NCI-H748 treated with DMSO at 0.1 percent for 48 hours (cell line): Measurements from ENCODE around the gene FRG1.
"Not testable (repeated sequence)": the region's sequence is repeated elsewhere in the genome, so short reads cannot be mapped to it uniquely, and the experiment has no call there.

Experiments
- DNase-seq: peaks from one replicate; lab custom pipeline; 2025; lab: John Stamatoyannopoulos, UW

Gene FRG1

DNA sequence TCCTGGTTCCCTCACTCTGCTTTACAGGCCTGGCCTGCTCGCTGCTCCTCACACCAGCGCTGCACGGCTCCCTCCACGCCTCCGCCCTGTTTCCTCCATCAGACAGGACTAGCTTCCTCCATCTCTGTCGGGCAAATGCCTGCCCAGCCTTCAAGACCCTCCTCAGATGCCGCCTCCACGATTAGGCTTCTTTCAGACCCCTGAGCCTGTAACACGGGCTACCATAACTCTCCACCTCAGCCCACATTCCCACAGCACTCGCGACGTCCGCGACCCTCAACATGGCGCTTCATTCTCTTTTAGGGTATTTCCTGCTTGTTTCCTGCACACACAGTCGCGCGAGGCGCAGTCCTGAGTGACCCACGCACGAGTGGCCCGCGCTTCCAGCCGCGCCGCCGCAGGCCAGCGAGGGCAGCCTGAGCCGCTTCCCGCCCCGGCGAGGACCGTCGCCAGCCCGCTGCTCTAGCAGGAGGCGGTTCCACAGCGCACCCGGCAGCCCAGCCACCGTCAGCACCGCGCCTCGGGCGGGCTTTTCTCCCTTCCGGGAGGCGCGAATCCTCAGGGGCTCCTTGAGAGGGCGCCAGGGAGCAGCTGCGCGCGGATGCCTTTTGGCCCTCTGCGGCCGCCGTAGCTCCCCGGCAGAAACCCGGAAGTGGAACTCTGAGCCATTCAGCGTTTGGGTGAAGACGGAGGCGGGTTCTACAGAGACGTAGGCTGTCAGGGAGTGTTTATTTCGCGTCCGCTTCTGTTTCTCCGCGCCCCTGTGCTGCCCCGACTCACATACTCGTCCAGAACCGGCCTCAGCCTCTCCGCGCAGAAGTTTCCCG, at the start of gene FRG1:
Gene FRG1 (plus strand): TSS at position 695 of the 827 bp plus-strand sequence. CDS start 138 bp downstream, outside the sequence.
- no peak for DNase-seq

DNA sequence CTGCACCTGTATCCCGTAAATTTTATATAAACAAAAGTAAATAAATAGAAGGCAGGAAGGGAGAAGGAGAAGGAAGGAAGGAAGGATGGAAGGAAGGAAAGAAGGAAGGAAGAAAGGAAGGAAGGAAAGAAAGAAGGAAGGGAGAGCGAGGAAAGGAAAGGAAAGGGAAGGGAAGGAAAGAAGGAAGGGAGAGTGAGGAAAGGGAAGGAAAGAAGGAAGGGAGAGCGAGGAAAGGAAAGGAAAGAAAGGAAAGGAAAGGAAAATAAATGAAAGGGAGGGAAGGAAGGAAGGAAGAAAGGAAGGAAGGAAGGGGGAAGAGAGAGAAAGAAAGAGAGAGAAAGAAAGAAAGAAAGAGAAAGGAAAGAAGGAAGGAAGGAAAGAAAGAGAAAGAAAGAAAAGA, 43.0 kb upstream of the FRG1 start:
- no peak for DNase-seq

DNA sequence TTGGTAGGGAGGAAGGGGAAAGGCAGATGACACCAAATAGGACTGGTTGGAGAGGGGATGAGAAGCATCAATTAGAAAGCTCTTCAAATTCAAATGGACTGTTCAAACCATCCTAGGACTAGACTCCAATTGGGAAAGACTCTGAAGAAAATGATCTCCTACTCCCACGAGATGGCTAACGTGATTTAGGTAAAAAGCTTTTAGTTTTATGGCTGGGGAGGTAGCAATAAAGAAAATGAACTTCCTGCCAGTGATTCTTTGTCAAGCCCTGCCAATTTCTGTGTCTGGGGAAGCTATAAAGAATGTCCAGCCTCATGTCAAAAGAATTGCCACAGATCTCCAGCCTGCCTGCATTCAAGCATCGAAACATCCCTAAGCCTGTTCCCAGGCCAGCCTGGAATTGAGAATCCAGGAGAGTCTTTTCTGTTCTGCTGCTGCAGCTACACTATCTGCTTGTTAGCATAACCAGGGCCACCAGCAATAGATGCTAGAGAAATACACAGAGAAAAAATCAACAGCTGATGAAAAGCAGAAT, 41.1 kb upstream of the FRG1 start:
- not testable (repeated sequence) for DNase-seq

DNA sequence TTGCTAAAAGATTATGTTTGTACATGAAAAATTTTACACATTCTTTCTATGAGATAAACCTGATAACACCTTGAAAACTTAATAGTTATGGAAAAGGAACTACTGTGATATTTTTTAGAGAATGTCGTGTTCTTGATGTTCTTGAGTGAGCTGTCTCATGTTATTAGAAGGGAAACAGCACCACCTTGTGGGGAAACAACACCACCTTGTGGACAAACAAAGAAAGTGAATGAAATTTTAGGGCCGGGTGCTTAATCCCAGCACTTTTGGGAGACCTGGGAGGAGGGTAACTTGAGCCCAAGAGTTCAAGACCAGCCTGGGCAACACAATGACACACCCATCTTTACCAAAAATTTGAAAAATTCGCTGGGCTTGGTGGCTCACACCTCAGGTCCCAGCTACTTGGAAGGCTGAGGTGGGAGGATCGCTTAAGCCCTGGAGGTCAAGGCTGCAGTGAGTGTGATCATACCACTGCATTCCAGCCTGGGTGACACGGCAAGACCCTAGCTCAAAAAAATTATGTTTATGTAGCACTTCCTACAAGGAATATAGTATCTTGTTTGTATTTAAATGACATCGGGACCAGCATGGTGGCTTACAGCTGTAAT, 36.1 kb upstream of the FRG1 start:
- DNase-seq, result not testable (repeated sequence)

DNA sequence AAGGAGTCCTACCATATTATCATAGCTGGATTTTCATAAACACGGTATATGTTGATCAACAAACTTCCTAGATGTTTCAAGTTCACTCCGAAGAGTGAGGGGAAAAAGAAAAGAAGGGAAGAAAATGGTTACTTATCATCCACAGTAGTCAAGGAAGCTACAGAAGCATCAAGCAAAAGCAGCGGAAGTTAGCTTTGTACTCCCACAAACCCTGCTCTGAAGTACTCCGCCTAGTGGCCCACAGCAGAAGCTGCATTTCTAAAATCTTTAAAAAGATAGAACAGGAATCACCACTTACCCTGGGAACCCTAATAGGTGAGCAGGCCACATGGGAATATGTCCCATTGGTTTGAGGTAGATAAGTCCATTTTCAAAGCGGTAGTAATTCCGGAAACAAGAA, 28.5 kb upstream of the FRG1 start:
- no peak for DNase-seq

DNA sequence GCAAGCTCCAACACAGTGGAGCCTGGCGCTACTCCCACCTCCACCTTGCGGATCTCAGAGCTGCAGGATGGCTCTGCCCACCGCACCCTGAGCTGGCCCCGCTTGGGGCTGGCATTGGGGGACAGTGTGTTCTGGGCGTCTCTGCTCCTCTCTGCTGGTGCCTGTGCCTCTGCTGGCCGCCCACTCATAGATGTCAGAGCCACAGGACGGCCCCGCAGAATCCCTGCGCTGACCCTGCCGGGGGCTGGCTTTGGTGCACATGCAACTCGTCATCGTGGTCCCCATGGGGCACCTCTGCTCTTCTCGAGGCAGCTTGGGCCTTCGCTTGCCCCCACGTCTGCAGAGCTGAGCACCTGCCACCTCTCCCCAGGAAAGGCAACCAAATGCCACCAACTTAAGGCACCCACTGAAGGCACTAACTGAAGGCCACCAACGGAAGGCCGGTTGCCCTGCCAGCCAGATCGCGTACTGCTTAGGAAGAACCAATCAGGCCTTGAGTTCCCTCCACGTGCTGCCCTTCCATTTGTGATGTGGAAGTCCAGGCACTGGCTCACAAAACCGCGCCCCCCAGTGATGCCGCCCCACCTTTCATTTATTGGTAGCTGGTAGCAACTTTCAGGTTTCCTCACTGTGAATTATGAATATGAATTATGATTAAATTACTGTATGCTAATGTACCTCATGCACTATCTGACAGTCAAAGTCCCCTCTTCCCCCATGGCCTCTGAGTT, 23.3 kb upstream of the FRG1 start:
- no peak for DNase-seq

DNA sequence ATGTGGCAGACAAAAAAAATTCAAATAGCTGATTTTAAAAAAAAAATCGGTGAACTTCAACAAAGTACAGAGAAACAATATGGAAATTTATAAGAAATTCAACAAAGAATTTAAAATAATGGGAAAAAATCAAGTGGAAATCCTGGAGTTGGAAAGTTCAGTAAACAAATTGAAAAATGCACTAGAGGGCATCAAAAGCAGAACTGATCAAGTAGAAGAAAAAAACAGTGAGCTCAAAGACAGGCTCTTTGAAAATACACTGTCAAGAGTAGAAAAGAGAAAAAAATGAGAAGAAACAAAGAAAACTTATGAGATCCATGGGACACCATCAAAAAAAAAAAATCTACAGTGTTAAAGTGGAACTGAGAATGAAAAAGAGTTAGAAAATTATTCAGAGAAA, 19.6 kb upstream of the FRG1 start:
- no peak for DNase-seq

DNA sequence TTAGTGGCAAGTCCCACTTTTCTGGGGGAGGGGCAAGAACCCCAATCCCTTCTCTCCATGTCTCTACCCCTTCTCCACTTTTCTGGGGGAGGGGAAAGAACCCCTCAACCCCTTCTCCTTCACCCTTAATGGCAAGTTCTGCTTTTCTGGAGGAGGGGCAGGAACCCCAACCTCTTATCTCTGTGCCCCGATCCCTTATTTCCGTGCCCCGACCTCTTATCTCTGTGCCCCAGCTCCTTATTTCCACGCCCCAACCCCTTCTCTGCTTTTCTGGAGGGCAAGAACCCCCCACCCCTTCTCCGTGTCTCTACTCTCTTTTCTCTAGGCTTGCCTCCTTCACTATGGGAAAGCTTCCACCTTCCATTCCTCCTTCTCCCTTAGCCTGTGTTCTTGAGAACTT, 13.9 kb upstream of the FRG1 start:
- DNase-seq, result not testable (repeated sequence)

DNA sequence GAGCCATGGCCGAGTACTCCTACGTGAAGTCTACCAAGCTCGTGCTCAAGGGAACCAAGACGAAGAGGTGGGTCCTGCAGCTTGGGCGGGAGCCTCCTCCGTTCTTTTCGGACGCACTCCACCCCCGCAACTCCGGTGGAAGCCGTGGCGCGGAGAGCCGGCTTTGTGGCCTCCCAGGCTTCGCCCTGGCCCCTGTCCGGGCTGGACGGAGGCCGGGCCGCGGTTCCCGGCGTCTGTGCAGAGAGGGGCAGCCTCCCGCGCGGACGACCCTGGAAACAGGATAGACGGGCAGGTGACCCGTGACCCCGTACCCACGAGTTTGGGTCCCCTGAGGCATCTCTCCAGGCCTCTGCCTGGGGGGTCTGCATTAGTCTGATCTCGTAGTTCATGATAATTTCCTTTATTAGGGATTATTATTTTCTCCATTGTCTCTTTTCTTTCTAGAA, 356 bp downstream of the FRG1 start:
- DNase-seq, result no peak

DNA sequence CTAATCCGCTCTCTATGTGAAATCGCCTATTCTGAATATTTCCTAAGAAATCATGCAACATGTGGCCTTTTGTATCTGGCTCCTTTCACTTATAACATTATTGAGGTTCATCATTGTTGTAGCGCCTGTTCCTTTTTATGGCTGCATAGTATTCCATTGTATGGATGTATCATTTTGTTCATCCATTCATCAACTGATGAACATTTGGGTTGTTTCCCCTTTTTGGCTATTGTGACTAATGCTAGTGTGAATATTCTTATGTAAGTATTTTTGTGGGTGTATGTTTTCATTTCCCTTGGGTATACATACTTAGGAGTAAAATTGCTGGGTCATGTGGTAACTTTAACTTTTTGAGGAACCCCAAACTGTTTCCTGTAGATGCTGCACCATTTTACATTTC, 1.7 kb downstream of the FRG1 start:
- DNase-seq, result not testable (repeated sequence)

DNA sequence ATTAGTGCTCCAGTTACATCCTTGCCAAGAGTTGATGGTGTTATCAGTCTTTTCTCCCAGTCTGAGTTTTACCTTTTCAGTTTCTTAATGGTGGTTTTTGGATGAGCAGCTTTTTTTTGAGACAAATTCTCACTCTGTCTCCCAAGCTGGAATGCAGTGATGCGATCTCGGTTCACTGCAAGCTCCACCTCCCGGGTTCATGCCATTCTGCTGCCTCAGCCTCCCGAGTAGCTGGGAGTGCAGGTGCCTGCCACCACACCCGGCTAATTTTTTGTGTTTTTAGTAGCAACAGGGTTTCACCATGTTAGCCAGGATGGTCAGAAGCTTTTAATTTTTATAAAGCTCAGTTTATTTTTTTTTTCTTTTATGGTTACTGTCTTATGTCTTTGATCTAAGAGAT, 3.4 kb downstream of the FRG1 start:
- DNase-seq, result not testable (repeated sequence)

DNA sequence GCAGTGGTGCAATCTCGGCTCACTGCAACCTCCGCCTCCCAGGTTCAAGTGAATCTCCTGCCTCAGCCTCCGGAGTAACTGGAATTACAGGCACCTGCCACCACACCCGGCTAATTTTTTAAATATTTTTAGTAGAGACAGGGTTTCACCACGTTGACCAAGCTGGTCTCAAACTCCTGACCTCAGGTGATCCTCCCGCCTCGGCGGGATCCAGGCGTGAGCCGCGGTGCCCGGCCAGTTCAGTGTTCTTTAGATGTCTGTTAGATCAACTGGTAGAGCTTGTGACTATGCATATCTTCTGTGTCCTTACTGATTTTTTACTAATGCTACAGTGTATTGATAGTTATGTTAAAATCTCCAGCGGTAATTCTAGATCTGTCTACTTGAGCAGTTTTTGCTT, 6.2 kb downstream of the FRG1 start:
- not testable (repeated sequence) for DNase-seq

DNA sequence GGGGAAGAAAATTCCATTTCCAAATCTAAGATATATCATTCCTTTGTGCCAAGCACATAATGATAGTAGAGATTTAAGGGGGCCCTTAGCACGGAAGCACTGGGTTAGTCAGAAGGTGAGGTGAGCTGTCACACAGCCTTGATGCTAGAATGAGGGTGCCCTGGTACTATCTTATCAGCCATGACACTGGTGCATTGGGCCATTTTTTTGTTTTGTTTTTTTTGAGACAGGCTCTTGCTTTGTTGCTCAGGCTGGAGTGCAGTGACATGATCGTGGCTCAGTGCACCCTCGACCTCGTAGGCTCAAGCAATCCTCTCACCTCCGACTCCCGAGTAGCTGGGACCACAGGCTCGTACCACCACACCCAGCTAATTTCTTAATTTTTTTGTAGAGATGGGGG, 7.8 kb downstream of the FRG1 start:
- DNase-seq, result not testable (repeated sequence)

DNA sequence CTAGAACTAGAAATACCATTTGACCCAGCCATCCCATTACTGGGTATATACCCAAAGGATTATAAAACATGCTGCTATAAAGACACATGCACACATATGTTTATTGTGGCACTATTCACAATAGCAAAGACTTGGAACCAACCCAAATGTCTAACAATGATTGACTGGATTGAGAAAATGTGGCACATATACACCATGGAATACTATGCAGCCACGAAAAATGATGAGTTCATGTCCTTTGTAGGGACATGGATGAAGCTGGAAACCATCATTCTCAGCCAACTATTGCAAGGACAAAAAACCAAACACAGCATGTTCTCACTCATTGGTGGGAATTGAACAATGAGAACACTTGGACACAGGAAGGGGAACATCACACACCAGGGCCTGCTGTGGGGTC, 28.6 kb downstream of the FRG1 start:
- not testable (repeated sequence) for DNase-seq

DNA sequence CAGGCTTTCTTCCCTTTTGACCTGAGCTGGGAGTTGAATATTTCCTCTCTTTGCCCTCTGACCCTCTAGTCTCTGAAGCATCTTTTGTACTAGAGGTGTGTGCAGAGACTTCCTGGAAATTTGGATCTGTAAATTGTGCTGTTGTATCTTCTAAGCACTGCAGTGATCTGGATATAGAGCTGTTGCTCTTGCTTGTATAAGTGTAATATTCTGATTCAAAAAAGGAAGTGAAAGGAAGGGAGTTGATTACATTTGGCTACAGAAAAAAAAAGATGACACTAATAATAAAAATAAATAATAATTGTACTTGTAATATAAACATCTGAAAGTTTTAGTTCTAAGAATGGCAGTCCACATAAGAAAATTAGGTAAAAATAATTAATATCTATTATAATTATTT, 33.0 kb downstream of the FRG1 start:
- DNase-seq, result no peak

DNA sequence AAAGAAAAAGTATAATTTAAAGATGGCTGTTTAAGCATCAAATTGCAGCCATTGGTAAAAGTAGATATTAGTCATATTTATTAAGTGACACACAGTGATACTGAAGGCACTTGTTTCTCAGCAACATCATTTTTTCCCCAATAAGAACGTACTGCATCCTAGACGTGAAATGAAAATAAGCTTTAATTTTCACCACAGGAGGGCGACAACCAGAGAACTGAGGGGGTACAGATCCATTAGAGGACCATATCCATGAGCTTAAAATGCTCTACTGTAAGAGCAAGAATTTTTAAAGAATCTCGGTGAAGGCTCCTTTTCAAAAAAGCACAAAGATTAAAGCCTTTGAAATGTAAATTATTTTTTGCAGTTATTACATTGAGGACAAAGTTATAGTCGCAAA, 33.4 kb downstream of the FRG1 start:
- no peak for DNase-seq

DNA sequence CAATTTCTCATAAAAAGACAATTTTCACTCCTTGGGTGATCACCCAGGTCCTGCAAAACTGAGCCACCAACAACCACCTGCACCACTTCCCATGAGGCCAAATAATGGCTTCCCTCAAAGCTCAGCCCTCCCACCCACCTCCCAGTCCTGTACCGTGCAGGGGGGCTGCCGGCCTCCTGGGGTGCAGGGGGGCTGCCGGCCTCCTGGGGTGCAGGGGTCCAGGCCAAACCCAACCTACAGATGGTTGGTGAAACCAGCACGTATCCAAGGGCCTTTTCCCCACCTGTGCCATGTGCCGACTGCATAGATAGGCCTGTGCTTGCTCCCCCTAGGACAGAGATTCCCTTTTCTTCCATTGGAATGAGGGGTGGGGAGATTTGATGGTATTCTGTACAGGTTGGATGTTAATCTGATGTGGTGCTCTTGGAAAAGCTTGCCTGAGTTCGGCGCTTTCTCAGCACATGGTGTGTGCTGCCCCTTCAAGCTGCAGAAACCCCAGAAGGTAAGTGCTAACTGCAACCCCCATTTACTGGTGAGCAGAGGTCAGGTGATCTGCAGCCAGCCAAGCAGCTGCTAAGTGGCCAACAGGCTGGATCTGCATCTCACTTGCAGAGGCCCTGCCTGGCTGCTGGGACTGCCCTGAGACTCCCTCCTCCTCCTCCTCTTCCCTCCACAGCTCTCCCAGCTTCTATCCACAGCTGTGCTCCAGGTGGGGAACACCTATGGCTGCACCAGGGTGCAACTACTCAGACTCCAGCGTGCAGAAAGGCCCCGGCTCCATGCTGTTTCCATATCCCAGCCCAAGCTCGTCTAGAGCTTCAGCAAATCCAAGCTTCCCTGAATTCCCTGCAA, 38.8 kb downstream of the FRG1 start:
- no peak for DNase-seq

DNA sequence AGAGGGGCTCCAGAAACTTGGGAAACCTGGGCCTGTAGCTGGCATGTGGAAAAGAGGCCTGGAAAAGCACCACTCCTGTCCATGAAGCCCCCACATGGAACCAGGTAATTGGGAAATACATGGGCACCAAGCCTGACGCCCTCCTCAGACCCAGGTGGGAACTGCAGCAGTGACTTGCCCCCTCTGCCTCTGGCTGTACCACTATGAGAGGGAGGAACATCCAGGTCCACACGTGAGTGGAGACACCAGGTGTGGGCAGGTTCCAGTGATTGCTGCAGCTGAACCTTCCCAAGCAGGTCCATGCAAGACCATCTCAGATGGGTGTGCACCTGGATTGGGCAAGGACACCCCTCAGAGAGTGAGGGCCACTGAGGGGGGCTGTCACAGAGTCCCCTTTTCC, 39.6 kb downstream of the FRG1 start:
- DNase-seq, result not testable (repeated sequence)

DNA sequence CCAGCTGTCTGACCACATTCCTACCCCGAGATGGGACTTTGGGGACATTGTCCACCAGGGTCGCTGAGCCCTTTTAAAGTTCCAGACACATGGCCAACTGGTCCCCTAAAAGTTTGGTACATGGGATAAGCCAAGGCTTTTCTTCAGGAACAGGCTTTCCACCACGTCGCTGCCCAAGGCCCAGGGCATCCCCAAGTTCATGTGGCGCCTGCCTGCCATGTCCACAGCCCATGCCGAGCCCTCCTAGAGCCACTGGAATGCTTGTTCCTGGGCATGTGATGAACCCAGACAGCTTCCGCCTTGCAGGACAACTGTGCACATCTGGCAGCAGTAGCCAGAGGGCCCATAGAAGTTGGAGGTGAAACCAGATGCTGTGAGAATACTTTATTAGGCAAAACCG, 41.3 kb downstream of the FRG1 start:
- DNase-seq, result no peak

DNA sequence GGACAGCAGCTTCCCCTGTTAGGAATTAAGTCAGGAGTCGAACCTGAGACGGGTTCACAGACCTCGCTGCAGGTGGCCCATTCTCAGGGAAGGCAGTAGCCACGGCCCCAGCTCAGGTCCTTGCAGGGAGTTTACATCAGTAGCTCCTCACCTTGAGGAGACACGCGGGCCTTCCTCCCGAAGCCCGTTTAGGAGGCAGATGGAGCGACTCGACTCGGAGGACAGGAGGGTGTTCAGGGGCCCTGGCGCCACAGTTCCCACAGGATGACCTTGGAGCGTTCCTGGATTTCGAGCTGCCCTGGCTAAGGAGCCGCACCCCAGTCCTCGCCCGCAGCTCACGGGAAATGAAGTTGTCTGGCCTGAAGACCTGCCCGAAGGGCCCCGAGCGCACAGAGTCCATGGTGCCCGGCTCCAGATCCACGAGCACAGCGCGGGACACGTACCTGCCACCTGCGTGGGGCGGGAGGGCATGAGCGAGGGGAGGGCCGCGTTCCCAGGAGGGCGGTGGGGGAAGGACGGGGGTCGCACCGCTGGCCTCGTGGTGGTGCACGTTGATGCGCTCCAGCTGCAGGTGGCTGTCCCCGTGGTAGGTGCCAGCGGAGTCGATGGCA, 43.3 kb downstream of the FRG1 start:
- not testable (repeated sequence) for DNase-seq

DNA sequence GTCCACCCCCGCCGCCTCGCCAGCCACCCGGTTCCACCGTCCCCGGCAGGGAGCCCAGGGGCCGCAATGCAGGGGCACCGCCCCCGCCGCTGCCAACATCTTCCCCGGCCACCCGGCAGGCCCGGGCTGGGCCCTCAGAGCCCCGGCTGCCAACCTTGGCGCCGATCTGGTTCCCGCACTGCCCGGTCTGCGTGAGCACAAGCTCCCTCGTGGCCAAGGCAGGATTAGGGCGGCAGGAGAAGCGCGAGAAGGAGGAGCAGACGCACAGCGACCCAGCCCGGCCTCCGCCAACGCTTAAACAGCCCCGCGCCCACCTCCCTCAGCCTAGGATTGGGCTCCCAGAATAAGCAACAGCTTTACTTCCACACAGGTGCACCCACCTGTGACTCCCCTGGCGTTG, 44.0 kb downstream of the FRG1 start:
- DNase-seq, result not testable (repeated sequence)
